ENCODE measurements around the gene APOOL. TPM values are rescaled to one million over a fixed set of nuclear protein-coding genes. Genes with fewer than 3 reads are reported as not detected.

The APOOL gene
- total RNA-seq, 1 donor from 2014 or later, result 8.9 TPM

DNA sequence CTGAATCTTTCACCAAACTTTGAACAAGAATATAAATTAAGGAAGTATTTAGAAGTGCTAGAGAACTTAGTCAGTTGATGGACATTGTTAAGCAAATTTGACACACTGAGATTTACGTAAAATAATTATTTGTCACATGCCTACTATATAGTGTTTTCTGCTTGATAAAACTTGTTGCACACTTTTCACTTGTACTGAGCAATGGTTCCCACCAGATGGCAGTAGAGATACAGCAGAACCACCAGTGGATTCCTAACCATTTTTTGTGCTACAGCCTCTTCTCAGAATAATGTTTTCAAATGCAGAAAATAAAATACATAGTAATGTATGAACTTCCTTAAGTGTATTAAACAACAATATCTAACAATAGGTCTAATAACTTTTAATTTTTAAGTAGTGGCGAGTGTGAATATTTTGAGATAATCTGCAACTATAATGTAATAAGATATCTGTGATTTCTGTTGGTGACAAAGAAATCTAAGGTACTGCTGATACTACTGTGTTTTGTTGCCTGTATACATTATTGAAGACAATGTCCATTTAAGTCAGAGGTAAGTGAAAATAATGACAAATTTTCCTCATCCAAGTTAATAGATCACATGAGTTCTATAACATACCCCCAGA lies 81.2 kb downstream of the APOOL start:
- peak; percentile 18 for DNase-seq (ENCODE audit: low spot score)

DNA sequence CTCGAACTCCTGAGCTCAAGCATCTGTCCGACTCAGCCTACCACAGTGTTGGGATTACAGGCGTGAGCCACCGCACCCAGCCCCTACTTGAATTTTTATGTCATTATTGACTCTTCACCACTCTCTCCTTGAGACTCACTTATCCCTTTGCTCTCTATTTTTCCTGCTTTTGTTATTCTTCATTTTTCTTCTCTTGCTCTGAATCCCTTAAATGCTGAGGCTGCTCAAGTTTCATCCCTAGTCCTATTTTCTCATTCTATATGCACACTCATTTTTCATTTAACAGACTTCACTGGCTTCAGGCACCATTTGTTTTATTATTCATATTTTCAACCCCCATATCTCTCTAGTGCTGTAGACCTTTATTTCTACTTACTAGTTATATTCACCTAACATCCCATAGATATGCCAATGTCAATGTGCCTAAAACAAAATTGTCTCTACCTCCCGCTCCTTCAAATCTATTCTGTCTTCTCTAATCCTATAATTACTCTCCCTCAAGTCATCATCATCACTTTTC lies 85.7 kb downstream of the APOOL start:
- no peak for DNase-seq (ENCODE audit: low spot score)

DNA sequence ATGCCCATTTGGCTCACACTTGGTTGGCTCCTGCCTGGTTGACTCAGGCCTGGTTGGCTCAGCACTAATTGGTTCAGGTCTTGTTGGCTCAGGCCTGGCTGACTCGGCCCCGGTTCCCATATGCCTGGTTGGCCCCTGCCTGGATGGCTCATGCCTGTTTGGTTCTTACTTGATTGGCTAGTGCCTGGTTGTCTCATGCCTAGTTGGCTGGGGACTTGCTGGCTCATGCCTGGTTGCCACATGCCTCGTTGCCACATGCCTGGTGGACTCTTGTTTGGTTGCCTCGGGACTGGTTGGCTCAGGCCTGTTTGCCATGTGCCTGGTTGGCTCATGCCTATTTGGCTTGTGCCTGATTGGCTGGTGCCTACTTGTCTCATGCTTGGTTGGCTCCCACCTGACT lies 103.7 kb downstream of the APOOL start:
- no peak for DNase-seq (ENCODE audit: low spot score)

DNA sequence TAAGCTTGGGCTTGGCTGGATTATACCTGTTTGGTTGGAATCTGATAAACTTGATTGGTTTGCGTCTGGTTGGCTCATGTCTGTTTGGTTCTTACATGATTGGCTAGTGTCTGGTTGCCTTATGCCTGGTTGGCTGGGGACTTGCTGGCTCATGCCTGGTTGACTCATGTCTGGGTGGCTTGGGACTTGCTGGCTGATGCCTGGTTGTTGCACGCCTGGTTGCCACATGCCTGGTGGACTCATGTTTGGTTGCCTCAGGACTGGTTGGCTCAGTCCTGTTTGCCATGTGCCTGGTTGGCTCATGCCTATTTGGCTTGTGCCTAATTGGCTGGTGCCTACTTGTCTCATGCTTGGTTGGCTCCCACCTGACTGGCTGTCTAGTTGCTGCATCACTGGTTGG lies 104.5 kb downstream of the APOOL start:
- DNase-seq (ENCODE audit: low spot score), result no peak

DNA sequence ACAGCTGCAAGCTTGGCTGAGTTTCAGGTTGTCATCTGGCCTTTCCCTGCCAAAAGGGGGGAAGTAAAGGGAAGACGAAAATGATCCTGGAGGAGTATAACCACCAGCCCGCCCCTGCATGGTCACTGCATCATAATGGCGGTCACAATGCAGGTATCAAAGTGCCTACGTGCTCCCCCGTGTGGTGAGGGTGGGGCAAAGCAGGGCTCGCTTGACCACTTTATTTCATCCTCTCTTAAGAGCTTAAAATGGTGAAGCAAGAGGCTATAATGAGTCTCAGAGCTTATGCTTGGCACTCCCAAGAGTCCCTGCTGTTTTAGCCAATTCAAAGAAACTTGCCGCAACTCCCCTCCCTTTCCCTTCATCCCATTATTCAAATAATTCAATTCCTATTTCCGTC lies 105.6 kb downstream of the APOOL start:
- DNase-seq (ENCODE audit: low spot score), result no peak

DNA sequence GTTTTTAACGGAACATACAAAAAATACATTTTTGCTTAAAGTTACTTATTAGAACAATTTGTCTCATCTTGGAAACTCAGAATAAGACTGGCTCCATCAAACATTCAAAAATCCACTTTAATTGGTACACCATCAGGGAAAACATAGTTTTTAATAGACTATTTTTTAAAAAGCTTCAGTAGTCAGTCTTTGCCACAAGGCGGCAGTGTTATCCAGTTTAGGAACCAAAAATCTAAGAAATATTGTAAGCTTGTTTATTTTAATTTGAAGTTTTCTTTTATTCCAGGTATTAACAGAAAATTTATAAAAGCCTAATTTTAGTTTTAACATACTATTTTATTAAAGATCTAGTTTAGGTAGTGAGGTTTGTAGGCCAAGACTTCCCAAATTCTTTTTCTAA lies 107.7 kb downstream of the APOOL start:
- peak; percentile 1 for DNase-seq (ENCODE audit: low spot score)

DNA sequence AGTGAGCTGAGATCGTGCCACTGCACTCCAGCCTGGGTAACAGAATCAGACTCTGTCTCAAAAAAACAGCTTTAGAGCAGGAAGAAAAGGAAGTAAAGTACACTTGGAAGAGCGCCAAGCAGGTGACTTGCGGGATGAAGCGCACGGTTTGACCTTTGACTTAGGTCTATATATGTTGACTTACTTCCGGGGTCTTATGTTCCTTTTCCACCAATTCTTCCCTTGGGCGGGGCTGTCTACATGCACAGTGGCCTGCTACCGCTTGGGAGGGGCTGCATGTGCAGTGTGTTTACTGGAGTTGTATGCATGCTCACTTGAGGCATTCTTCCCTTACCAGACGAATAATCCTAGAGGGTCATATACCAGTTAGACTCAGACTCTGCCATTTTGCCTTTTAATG lies 108.6 kb downstream of the APOOL start:
- no peak for DNase-seq (ENCODE audit: low spot score)

DNA sequence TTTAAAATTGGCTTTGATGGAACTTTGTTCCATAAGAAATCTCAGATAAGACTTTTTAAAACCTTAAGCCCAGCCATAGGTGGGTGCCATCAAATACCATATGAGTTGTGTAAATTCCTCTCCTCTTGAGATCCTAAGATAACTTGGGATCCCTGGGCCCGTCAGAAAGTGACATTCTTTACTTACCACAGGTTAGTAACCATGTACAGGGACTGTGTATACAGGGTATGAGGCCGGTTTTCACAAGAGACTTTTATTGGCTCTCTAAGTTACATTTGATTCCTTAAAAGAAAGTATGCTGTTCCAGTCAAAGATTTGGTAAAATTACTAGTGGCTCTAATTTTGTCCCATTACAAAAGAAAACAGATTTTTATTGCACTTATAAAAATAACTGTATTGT lies 110.1 kb downstream of the APOOL start:
- DNase-seq (ENCODE audit: low spot score), result no peak

DNA sequence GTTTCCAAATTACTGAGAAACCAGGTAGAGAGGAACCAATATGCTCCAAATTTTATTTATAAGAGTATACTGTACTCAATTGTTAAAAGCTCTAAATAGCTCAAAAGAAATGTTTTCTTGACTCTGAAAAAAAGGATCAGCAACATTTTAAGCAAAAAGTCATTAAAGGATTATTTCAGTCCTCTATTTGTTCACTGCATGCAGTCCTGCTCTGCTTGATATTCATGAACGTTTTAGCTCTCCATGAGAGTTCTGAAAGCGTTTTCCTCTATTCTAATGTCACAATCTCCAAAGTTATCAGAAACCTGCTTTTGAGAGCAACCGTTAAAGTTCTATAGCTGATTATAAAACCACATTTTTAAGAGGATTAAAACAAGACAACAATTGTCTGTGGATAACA lies 110.5 kb downstream of the APOOL start:
- no peak for DNase-seq (ENCODE audit: low spot score)

DNA sequence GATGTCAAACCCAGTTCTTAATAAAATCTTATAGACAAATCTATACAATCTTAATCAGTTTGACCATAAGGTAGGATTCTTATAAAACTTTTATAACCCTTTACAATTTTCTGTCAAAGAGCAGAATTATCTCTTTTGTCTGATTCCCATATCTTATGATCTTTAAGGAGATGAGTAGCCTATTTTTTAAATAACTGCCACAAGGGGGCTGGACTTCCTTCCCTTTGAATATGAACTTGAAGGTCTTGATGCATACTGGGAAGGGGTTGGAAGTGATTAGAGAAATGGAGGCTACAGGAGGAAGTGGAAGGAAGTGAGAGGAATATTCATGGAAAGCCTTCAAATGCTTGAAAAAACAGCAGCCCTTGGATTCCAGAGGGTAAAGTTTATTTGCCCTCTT lies 111.1 kb downstream of the APOOL start:
- DNase-seq (ENCODE audit: low spot score), result no peak

DNA sequence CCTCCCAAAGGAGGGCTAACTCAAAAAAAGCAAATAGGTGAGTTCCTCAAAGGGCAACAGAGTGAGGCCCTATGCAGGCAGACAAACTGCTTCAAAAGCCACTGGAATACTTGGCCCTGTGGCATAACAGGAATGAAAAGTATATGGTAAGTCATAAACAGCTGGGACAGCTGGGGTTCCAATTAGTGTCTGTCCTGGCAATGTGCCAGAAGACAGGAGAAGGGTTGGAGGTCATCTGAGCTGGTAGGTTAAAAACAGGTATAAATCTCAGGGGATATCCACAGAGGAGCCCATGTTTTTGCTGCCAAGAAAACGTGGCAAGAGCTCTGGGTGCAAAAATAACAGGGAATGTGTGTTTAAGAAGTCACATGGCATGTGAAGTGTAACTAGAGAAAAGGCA lies 111.6 kb downstream of the APOOL start:
- DNase-seq (ENCODE audit: low spot score), result no peak

DNA sequence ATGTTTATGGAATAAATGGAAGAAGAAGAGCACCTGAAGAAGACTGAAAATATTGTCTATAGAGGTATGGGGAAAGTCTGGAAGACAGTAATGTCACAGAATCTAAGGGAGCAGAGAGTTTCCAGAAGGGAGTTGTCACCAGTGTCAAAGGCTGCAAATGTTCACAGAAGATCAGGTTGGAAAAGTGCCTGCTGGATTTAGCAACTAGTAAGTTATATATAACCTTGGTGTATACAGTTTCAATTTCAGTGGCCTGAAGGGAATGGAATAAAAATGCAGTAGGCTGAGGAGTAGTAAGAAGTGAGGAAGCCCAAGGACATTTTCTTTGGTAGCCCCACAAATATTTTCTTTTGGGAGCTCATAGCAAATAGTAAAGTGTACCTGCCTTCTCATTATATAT lies 132.7 kb downstream of the APOOL start:
- DNase-seq (ENCODE audit: low spot score), result no peak

DNA sequence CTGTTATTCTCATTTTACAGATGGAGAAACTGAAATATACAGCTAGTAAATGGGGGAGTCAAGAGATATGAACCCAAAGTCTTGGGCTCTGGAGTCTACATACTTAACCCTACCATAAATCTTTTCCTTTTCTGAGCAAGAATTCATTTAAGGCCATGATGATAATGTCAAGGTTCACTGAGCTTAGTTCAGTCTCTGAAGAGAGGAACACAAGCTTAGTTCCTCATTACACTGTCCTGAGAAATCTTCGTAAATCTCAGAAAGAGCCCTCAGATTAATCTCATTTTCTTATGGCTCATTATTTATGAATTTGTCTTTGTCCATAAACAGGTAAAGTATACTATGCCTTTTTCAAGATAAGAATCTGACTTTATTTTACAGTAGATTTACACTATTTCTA lies 135.7 kb downstream of the APOOL start:
- DNase-seq (ENCODE audit: low spot score), result no peak

DNA sequence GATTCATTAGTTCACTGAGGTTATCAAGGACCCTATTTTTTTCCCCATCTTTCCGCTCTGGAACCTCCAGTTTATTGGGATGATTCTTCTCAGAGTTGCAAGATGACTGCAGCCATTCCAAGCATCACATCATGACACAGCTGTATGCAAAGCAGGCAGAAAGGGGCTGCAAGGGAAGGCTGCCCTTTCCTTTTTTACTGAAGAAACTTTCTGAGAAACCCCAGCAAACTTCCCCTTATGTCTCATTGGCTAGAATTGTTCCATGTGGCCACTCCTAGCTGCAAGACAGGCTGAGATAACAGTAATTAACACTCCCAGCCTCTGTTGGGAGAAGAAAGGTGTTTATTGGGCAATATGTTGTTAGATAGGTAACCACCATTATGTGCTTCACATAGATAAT lies 137.3 kb downstream of the APOOL start:
- DNase-seq (ENCODE audit: low spot score), result no peak

Other genes with a start within 250 kb of the APOOL start
- gene SATL1, start 239.9 kb downstream of the APOOL start, total RNA-seq (ENCODE audit: insufficient read depth, low replicate concordance), result 4.3 TPM
- 10.4 TPM for gene ZNF711, start 240.1 kb downstream of the APOOL start, total RNA-seq (ENCODE audit: insufficient read depth, low replicate concordance)